Measurements from ENCODE around the gene LSS. TPM values are rescaled to one million over a fixed set of nuclear protein-coding genes. Genes with fewer than 3 reads are reported as not detected.

Gene LSS
- total RNA-seq, 2 donors from 2014 or later: 78.1 to 109 TPM

DNA sequence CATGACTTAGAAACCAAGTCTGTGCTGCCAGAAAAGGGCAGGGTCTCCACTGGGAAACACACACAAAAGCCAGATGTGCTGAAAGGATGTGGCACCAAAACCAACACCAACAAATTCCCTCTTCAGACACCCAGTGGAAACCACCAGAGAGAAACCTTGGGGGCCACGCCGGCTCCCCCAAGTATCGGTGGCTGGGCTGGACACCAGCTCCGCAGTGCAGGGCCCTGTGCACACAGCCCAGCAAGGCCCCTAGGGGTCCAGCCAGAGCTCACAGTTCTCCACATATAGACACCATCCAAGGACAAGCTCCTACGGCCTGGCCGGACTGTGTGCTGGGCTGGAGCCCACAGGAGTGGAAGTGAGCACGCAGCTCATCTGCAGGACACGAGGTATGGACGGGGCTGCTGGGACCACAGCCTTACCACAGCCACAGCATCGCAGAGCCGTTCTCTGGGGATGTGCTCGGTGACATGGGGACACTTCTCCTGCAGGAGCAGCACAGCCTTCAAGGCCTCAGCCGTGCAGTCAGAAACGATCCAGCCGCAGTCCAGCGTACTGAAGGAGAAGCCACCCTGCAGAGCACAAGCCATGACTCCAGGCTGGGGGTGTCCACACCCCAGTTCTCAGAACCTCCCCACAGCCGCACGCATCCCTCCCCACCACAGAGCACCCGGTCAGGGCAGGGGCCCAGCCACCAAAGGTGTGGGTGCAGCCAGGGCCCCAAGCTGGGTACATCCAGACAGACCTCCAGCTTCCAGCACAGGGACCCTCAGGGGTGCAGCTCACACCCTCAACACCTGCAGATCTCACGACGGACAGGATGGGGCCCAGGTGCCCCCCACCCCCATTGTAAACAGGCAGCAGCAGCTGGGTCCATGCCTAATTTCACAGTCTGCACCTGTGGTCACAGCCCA, 21.3 kb downstream of the LSS start:
- TF ChIP-seq, protein P1, sequence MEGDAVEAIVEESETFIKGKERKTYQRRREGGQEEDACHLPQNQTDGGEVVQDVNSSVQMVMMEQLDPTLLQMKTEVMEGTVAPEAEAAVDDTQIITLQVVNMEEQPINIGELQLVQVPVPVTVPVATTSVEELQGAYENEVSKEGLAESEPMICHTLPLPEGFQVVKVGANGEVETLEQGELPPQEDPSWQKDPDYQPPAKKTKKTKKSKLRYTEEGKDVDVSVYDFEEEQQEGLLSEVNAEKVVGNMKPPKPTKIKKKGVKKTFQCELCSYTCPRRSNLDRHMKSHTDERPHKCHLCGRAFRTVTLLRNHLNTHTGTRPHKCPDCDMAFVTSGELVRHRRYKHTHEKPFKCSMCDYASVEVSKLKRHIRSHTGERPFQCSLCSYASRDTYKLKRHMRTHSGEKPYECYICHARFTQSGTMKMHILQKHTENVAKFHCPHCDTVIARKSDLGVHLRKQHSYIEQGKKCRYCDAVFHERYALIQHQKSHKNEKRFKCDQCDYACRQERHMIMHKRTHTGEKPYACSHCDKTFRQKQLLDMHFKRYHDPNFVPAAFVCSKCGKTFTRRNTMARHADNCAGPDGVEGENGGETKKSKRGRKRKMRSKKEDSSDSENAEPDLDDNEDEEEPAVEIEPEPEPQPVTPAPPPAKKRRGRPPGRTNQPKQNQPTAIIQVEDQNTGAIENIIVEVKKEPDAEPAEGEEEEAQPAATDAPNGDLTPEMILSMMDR (IDR thresholded peaks at IDR 0.05): no peak
- peaks cover 64% of the 10 kb centered on the region for H3K36me3 ChIP-seq

DNA sequence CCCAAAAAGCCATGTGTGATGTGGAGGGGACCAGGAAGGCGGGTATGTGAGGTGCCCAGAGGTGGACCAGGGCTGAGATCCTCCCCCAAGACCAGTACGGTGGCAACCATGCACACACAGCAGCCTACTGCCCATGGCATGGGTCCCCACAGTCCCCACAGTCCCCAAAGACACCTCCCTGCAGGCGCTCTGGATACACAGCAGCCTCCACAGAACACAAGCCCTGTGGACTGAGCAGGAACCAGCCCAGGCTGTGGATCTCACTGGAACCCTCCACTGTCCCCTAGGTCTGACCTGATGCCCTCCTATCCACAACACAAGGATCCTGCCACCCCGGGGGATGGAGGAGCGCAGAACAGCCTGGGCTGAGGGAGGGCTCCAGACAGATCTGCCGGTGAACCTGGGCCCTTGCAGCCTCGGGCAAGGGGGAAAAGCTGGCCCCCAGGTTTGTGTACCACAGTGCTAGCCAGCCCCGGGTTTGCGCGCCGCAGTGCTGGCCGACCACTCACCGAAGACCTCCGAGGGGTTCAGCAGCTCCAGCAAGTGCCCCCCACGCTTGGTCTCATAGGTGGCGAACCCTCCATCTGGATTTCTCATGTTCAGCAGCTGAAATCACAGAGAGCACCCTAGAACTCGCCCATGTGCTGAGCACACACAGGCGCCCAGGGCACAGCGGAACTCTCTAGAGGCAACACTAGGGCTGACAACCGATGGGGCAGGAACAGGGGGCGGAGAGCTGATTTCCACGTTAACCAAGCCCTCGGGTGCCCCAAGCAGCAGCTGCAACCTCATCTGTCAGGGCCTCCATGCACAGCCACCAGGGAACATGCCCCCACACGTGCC, 22.2 kb downstream of the LSS start:
- Histone ChIP-seq H3K4me1 (ENCODE audit: control insufficient read depth in 1 of 2, low read depth in 2 of 2) (no peaks in the 10 kb centered on the region), H3K36me3 (peaks cover 61% of the 10 kb centered on the region), H3K27me3 (replicated peaks; ENCODE audit: insufficient read depth) (no peaks in the 10 kb centered on the region), H3K4me3 (no peak overlapping the region), H3K27ac (no peak overlapping the region), H3K9me3 (no peaks in the 10 kb centered on the region)
- ATAC-seq (ENCODE audit: insufficient number of reproducible peaks, low FRiP score, low read depth): no peak
- TF ChIP-seq, protein P1 (IDR thresholded peaks at IDR 0.05): no peak
- DNase-seq (ENCODE audit: low spot score): no peak

More for the DNA sequence above, 21.3 kb downstream of the LSS start:
- H3K4me1 ChIP-seq (ENCODE audit: control insufficient read depth in 1 of 2, low read depth in 2 of 2): no peaks in the 10 kb centered on the region
- no peaks in the 10 kb centered on the region for H3K27me3 ChIP-seq (replicated peaks; ENCODE audit: insufficient read depth)
- DNase-seq (ENCODE audit: low spot score) (no peak), ATAC-seq (ENCODE audit: insufficient number of reproducible peaks, low FRiP score, low read depth) (no peak)
- no peak overlapping the region for H3K27ac ChIP-seq
- H3K4me3 ChIP-seq: no peak overlapping the region
- no peaks in the 10 kb centered on the region for H3K9me3 ChIP-seq

DNA sequence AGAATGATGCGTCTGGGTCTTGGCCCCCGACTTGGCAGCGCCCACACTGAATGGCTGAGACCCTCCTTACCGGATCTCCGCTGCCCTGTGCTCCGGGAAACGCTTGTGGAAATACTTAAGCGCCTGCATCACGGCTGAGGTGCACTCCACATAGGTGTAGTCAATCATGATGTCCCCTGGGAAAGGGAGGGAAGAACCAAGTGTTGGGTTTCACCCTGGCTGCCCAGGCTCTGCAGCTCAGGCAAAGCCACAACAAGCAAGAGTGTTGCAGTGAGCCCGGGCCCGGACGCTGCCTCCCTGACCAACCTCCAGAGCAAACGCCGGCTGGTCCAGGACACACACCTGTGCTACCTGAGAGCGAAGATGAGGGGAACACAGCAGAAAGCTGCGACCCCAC, 22.8 kb downstream of the LSS start:
- TF ChIP-seq, protein P1 (IDR thresholded peaks at IDR 0.05): no peak
- DNase-seq (ENCODE audit: low spot score) (no peak), ATAC-seq (ENCODE audit: insufficient number of reproducible peaks, low FRiP score, low read depth) (no peak)
- no peaks in the 10 kb centered on the region for H3K9me3 ChIP-seq
- no peak overlapping the region for H3K4me3 ChIP-seq
- H3K36me3 ChIP-seq: peaks cover 61% of the 10 kb centered on the region
- no peaks in the 10 kb centered on the region for H3K27me3 ChIP-seq (replicated peaks; ENCODE audit: insufficient read depth)
- no peaks in the 10 kb centered on the region for H3K4me1 ChIP-seq (ENCODE audit: control insufficient read depth in 1 of 2, low read depth in 2 of 2)
- H3K27ac ChIP-seq: no peak overlapping the region

- H3K4me3 ChIP-seq: no peak overlapping the region
- DNase-seq (ENCODE audit: low spot score): no peak
Measured at GRCh38 chr21:46205166-46205565, 23.4 kb downstream of the LSS start.

More at GRCh38 chr21:46205166-46205565, 23.4 kb downstream of the LSS start:
- no peak for ATAC-seq (ENCODE audit: insufficient number of reproducible peaks, low FRiP score, low read depth)
- TF ChIP-seq, protein P1 (IDR thresholded peaks at IDR 0.05): no peak
- Histone ChIP-seq H3K27me3 (replicated peaks; ENCODE audit: insufficient read depth) (no peaks in the 10 kb centered on the region), H3K36me3 (peaks cover 56% of the 10 kb centered on the region), H3K27ac (no peak overlapping the region), H3K4me1 (ENCODE audit: control insufficient read depth in 1 of 2, low read depth in 2 of 2) (no peaks in the 10 kb centered on the region), H3K9me3 (no peaks in the 10 kb centered on the region)

Data from thoracic aorta (tissue), 2 donors.